Vagina (tissue), 2 donors: Measurements from ENCODE around the gene IP6K1. TPM values are rescaled to one million over a fixed set of nuclear protein-coding genes. Genes with fewer than 3 reads are reported as not detected.

Experiments used
- DNase-seq, 2 donors: peaks; one replicate each; pipeline ENCODE4 v3.0.0-alpha.2; 2017; ENCODE audit errors: extremely low spot score in 2 of 2
- H3K27ac ChIP-seq: fragments of 200-600 bp; sonication (generic); one replicate; pipeline ENCODE4 v1.5.1; 2019
- H3K27me3 ChIP-seq: fragments of 200-600 bp; sonication (generic); one replicate; pipeline ENCODE4 v1.5.1; 2019
- H3K36me3 ChIP-seq, 2 donors: fragments of 200-600 bp; sonication (generic); one replicate each; pipeline ENCODE4 v1.5.1; 2017 to 2019
- H3K4me1 ChIP-seq: fragments of 200-600 bp; sonication (generic); one replicate; pipeline ENCODE4 v1.5.1; 2019
- H3K4me3 ChIP-seq, 2 donors: fragments of 200-600 bp; sonication (generic); 1 replicate in 1 of 2; 2 replicates in 1 of 2; pipeline ENCODE4 v1.5.1; 2016 to 2019
- H3K9me3 ChIP-seq: fragments of 200-600 bp; sonication (generic); one replicate; pipeline ENCODE4 v1.5.1; 2019
- CTCF ChIP-seq, 3 experiments: fragments of 450-650 bp in 2 of 3; fragments of 200-600 bp in 1 of 3; sonication (generic) in 1 of 3; IDR thresholded peaks; one replicate each; pipeline ENCODE4 v1.5.1; 2017 to 2019; ENCODE audit warnings: antibody characterized with exemption in 3 of 3, mild to moderate bottlenecking in 2 of 3, moderate library complexity in 2 of 3
- POLR2A ChIP-seq, 2 donors: fragments of 450-650 bp; IDR thresholded peaks; one replicate each; pipeline ENCODE4 v1.6.1; 2017; ENCODE audit warnings: antibody characterized with exemption in 2 of 2, mild to moderate bottlenecking in 2 of 2, moderate library complexity in 2 of 2
- POLR2AphosphoS5 ChIP-seq, 2 donors: sonication (generic); formaldehyde crosslinking; IDR thresholded peaks; one replicate each; pipeline ENCODE4 v1.9.0; 2017; ENCODE audit warnings: antibody characterized with exemption in 2 of 2, mild to moderate bottlenecking in 2 of 2, low read depth in 1 of 2; ENCODE audit not compliant: insufficient read depth in 1 of 2
- intact Hi-C: fragments of 100-400 bp; cut with DNase I; formaldehyde crosslinking; loops from one replicate; pipeline ENCODE4 v1.15.1; 2023
- total RNA-seq: library from RNA; depleted of rRNA; stranded (reverse); fragments of >200 nt; gene quantifications from one replicate; pipeline ENCODE4 v1.2.3, GENCODE V29; 2016

The IP6K1 gene
- total RNA-seq, 1 donor from 2014 or later, result 46.2 TPM

GRCh38 chr3:49706456-49707112, 79.8 kb downstream of the IP6K1 start:
- Histone ChIP-seq H3K4me3 (no peak overlapping the region), H3K27ac (no peak overlapping the region), H3K27me3 (no peaks in the 10 kb centered on the region), H3K36me3 (peaks cover 0 to 38% of the 10 kb centered on the region in 2 donors), H3K4me1 (no peaks in the 10 kb centered on the region), H3K9me3 (no peaks in the 10 kb centered on the region)
- DNase-seq, result no peak
- TF ChIP-seq POLR2AphosphoS5 (IDR thresholded peaks at IDR 0.05; ENCODE audit: insufficient read depth in 1 of 2, low read depth in 1 of 2) (no peak), CTCF (IDR thresholded peaks at IDR 0.05) (no peak), POLR2A (IDR thresholded peaks at IDR 0.05) (no peak)
- intact Hi-C loops, result no loop called here

DNA sequence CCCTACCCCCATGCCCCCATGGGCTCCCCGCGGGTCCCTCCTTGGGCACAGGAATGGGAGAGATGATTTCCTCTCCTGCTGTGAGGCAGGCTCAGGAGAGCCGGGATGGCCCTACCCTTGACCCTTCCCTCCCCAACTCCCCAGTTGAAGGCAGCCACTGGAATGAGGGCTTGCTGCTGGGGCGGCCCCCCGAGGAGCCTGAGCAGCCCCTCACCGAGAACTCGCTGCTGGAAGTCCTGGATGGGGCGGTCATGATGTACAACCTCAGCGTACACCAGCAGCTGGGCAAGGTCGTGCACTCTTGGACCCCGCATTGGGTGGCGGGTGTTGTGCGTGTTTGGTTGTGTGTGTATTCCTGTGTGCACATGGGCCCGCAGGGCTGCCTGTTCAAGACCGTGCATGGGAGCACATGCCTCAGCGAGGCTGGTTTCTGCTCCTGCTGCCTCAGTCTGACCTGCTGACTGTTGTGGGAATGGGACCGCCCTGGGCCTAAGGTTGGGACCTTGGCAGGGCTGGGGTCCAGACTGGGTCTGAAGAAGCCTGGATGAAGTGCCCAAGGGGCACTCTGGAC, 80.9 kb downstream of the IP6K1 start:
- TF ChIP-seq POLR2AphosphoS5 (IDR thresholded peaks at IDR 0.05; ENCODE audit: insufficient read depth in 1 of 2, low read depth in 1 of 2) (no peak), CTCF (IDR thresholded peaks at IDR 0.05) (no peak), POLR2A (IDR thresholded peaks at IDR 0.05) (no peak)
- no peak overlapping the region for H3K27ac ChIP-seq
- intact Hi-C loops, result no loop called here
- no peaks in the 10 kb centered on the region for H3K27me3 ChIP-seq
- H3K36me3 ChIP-seq, result peaks cover 0 to 41% of the 10 kb centered on the region in 2 donors
- H3K4me3 ChIP-seq, result no peak overlapping the region
- H3K4me1 ChIP-seq, result no peaks in the 10 kb centered on the region
- no peaks in the 10 kb centered on the region for H3K9me3 ChIP-seq
- DNase-seq, result no peak

DNA sequence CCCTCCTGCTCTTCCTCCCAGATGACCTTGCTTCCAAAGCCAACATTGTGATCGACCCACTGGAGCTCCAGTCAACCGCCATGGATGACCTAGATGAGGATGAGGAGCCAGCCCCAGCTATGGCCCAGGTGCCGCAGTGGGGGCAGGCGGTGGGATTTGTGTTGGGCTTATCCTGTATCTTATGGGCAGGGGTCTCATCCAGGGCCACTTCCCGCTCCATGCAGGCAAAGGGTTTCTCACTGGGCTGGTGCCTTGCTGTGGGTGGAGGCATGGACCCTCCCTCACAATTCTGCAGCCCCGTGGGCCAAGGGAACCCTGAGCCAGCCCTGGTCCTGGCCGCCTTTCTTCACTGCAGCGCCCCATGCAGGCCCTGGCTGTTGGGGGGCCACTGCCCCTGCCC, 81.7 kb downstream of the IP6K1 start:
- no peak for DNase-seq
- Histone ChIP-seq H3K4me3 (no peak overlapping the region), H3K27ac (no peak overlapping the region), H3K4me1 (no peaks in the 10 kb centered on the region), H3K9me3 (no peaks in the 10 kb centered on the region), H3K27me3 (no peaks in the 10 kb centered on the region), H3K36me3 (peaks cover 0 to 41% of the 10 kb centered on the region in 2 donors)
- intact Hi-C loops, result no loop called here
- no peak for TF ChIP-seq CTCF (IDR thresholded peaks at IDR 0.05)
- TF ChIP-seq POLR2A (IDR thresholded peaks at IDR 0.05), result no peak

DNA sequence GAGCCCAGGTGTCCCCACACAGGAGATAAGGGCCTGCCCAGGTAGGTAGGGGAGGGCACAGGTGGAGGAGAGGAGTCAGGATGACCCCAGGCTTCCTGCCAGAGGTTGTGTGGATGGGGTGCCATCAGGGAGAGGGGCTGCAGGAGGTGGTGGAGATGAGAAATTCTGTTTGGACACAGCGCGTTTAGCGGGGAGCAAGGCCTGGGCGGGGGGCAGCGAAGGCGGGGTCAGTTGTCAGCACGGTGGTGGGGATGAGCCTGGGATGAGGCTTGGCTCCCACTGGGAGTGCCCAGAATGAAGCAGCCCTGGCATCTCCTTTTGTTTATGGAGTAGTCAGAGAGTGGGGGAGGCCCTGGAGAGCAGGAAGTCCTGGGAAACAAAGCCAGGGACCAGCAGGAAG, 82.4 kb downstream of the IP6K1 start:
- H3K27me3 ChIP-seq, result no peaks in the 10 kb centered on the region
- H3K36me3 ChIP-seq, result peaks cover 0 to 41% of the 10 kb centered on the region in 2 donors
- no peak overlapping the region for H3K4me3 ChIP-seq
- no peaks in the 10 kb centered on the region for H3K9me3 ChIP-seq
- no peaks in the 10 kb centered on the region for H3K4me1 ChIP-seq
- intact Hi-C loops, result no loop called here
- H3K27ac ChIP-seq, result no peak overlapping the region
- TF ChIP-seq POLR2A (IDR thresholded peaks at IDR 0.05) (no peak), POLR2AphosphoS5 (IDR thresholded peaks at IDR 0.05; ENCODE audit: insufficient read depth in 1 of 2, low read depth in 1 of 2) (no peak), CTCF (IDR thresholded peaks at IDR 0.05) (no peak)
- DNase-seq, result no peak

DNA sequence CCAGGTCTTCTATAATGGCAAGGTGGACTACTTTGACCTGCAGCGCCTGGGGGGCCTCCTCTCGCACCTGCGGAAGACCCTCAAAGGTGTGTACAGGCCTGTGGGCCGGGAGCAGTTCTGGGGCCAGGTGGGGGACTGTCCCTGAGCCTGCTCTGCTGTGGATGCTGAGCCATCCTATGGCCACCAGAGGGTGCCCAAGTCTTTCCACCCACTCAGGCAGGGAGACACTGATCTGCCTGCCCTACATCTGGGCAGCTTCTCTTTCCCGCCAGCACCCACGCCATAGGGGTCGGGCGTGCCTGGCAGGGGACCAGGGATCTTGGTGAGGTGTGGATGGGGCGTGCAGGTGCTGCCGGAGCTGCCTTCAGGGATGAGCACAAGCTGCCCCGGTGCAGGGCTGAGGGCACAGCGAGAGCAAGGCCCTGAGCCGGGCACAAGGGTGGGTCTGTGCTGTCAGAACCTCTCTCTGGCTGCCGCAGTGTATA, 82.9 kb downstream of the IP6K1 start:
- Histone ChIP-seq H3K4me1 (no peaks in the 10 kb centered on the region), H3K27me3 (no peaks in the 10 kb centered on the region), H3K9me3 (no peaks in the 10 kb centered on the region), H3K36me3 (peaks cover 0 to 42% of the 10 kb centered on the region in 2 donors), H3K4me3 (no peak overlapping the region), H3K27ac (no peak overlapping the region)
- no peak for DNase-seq
- TF ChIP-seq POLR2AphosphoS5 (IDR thresholded peaks at IDR 0.05; ENCODE audit: insufficient read depth in 1 of 2, low read depth in 1 of 2) (no peak), CTCF (IDR thresholded peaks at IDR 0.05) (peak; percentile 7 to 67 (median 56))
- intact Hi-C loops, result no loop called here
